Spleen (tissue), 11 donors: ENCODE results near the gene GCDH. TPM values are rescaled to one million over a fixed set of nuclear protein-coding genes. Genes with fewer than 3 reads are reported as not detected.

Source experiments
- DNase-seq: peaks from one replicate; pipeline ENCODE4 v3.0.0-alpha.2; 2020
- H3K27ac ChIP-seq, 8 donors: fragments of 200-600 bp; sonication (generic) in 7 of 8; 1 replicate in 4 of 8; 2 replicates in 4 of 8; pipeline versions ENCODE4 v1.5.0 to v1.8.0; 2016 to 2021; ENCODE audit warnings: inconsistent platforms in 4 of 8, mild to moderate bottlenecking in 4 of 8, moderate library complexity in 1 of 8
- H3K27me3 ChIP-seq, 7 donors: fragments of 200-600 bp; sonication (generic) in 6 of 7; replicated peaks in 1 of 7; 1 replicate in 4 of 7; 2 replicates in 3 of 7; pipeline versions ENCODE4 v1.5.0 to v1.8.0; 2016 to 2021; ENCODE audit warnings: inconsistent platforms in 3 of 7, mild to moderate bottlenecking in 1 of 7
- H3K36me3 ChIP-seq, 6 donors: fragments of 200-600 bp; sonication (generic) in 5 of 6; 1 replicate in 4 of 6; 2 replicates in 2 of 6; pipeline versions ENCODE4 v1.5.0 to v1.8.0; 2016 to 2021; ENCODE audit warnings: inconsistent platforms in 2 of 6
- H3K4me1 ChIP-seq, 6 donors: fragments of 200-600 bp; sonication (generic) in 5 of 6; 1 replicate in 3 of 6; 2 replicates in 3 of 6; pipeline versions ENCODE4 v1.5.0 to v1.8.0; 2016 to 2021; ENCODE audit warnings: inconsistent platforms in 3 of 6
- H3K4me3 ChIP-seq, 8 donors: fragments of 200-600 bp; sonication (generic) in 7 of 8; 1 replicate in 4 of 8; 2 replicates in 4 of 8; pipeline versions ENCODE4 v1.5.0 to v1.8.0; 2016 to 2021; ENCODE audit warnings: inconsistent platforms in 4 of 8, mild to moderate bottlenecking in 4 of 8, moderate library complexity in 2 of 8
- H3K9me3 ChIP-seq, 8 donors: fragments of 200-600 bp; sonication (generic) in 7 of 8; 1 replicate in 4 of 8; 2 replicates in 4 of 8; pipeline versions ENCODE4 v1.5.0 to v1.8.0; 2016 to 2021; ENCODE audit warnings: inconsistent platforms in 4 of 8
- POLR2A ChIP-seq, 3 donors: fragments of 450-650 bp; IDR thresholded peaks; one replicate each; pipeline ENCODE4 v1.5.1; 2017; ENCODE audit warnings: antibody characterized with exemption in 3 of 3, mild to moderate bottlenecking in 1 of 3
- POLR2AphosphoS5 ChIP-seq, 3 donors: sonication (generic); formaldehyde crosslinking; IDR thresholded peaks; one replicate each; pipeline ENCODE4 v1.5.1; 2017; ENCODE audit warnings: antibody characterized with exemption in 3 of 3
- WGBS, 5 donors: extraction: QIAGEN DNeasy Blood & Tissue Kit in 3 of 5; methylation state at CpG; one replicate each; pipeline versions ENCODE4 v1.1.5 to v1.1.7; 2013 to 2018; 5-methylcytosine and 5-hydroxymethylcytosine counted together
- intact Hi-C: fragments of 100-400 bp; cut with DNase I; formaldehyde crosslinking; loops from one replicate; pipeline ENCODE4 v1.15.0; 2023; ENCODE audit warnings: low total_unique reads
- polyA plus RNA-seq, 3 donors: library from polyadenylated mRNA; stranded (reverse); fragments of 200-250 nt; gene quantifications; one replicate each; pipeline ENCODE4 v1.2.1, GENCODE V29; 2013
- total RNA-seq, 7 donors: library from RNA; depleted of rRNA in 3 of 7; stranded (reverse); fragments of >200 nt in 3 of 7; fragmentation: NEBNext Ultra II Directional in 4 of 7; extraction: Animal tissue kit (Norgen Biotek cat#: 25700) in 4 of 7; gene quantifications; one replicate each; pipeline versions ENCODE4 v1.1.0 to v1.2.1, GENCODE V29; 2016 to 2021
- TF ChIP-seq, protein P1 (sequence below), 11 experiments: fragments of 200-600 bp in 7 of 11; fragments of 450-650 bp in 4 of 11; sonication (generic) in 4 of 11; IDR thresholded peaks in 8 of 11; conservative IDR thresholded peaks in 3 of 11; 1 replicate in 7 of 11; 2 replicates in 4 of 11; pipeline versions ENCODE4 v1.4.0 to v1.8.0; 2016 to 2021; ENCODE audit warnings: antibody characterized with exemption in 11 of 11, inconsistent platforms in 4 of 11, mild to moderate bottlenecking in 1 of 11
- donor health status: healthy with polysubstance abuse.
- donor health status: DM: no; HTN: no; CAD: no; lungs with moderate emphysema.
- donor health status: DM: no; HTN: no; CAD: no.
- donor health status: Bipolar disorder and iron deficiency.
- donor health status: healthy.
- donor health status: DM: no; HTN: no; CAD: no.
- donor health status: DM: yes; HTN: yes; CAD: no.

Gene GCDH
- total and polyA plus RNA-seq, 10 donors, result 16.3 to 48.4 (median 28.2) TPM

DNA sequence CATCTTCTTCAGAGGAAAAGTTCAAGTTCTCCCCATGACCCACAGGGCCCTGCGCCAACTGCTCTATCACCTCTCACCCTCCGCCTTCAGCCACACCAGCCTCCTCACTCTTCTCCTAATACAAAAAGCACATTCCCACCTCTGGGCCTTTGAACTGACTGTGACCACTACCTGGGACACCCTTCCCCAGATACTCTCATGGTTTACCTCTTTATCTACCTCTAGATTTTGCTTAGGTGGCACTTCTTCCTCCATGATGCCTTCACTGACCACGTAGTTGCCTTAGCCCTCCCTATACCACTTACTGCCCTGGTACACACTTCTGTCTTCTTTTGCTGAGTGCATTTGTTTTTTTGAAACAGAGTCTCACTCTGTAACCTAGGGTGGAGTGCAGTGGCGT is 32.0 kb downstream of the GCDH start:
- Histone ChIP-seq H3K9me3 (no peaks in the 10 kb centered on the region), H3K36me3 (peaks cover 13 to 65% (median 58%) of the 10 kb centered on the region in 6 donors), H3K27me3 (no peaks in the 10 kb centered on the region), H3K4me3 (no peak overlapping the region), H3K4me1 (peaks cover 4 to 17% (median 12%) of the 10 kb centered on the region in 6 donors), H3K27ac (no peak overlapping the region)
- TF ChIP-seq, protein P1, sequence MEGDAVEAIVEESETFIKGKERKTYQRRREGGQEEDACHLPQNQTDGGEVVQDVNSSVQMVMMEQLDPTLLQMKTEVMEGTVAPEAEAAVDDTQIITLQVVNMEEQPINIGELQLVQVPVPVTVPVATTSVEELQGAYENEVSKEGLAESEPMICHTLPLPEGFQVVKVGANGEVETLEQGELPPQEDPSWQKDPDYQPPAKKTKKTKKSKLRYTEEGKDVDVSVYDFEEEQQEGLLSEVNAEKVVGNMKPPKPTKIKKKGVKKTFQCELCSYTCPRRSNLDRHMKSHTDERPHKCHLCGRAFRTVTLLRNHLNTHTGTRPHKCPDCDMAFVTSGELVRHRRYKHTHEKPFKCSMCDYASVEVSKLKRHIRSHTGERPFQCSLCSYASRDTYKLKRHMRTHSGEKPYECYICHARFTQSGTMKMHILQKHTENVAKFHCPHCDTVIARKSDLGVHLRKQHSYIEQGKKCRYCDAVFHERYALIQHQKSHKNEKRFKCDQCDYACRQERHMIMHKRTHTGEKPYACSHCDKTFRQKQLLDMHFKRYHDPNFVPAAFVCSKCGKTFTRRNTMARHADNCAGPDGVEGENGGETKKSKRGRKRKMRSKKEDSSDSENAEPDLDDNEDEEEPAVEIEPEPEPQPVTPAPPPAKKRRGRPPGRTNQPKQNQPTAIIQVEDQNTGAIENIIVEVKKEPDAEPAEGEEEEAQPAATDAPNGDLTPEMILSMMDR (IDR thresholded peaks at IDR 0.05 in 8 of 11, conservative IDR thresholded peaks at IDR 0.05 in 3 of 11), result no peak
- WGBS, 5 donors, result 95 to 98% (median 97%) methylated on average over 4 of the region's 4 CpGs
- DNase-seq, result no peak
- intact Hi-C loops, result no loop called here

GRCh38 chr19:12924621-12925310 is 33.8 kb downstream of the GCDH start:
- Histone ChIP-seq H3K27me3 (no peaks in the 10 kb centered on the region), H3K9me3 (no peaks in the 10 kb centered on the region), H3K4me1 (peaks cover 0 to 2% (median 0%) of the 10 kb centered on the region in 6 donors), H3K36me3 (peaks cover 13 to 83% (median 76%) of the 10 kb centered on the region in 6 donors), H3K4me3 (no peak overlapping the region), H3K27ac (no peak overlapping the region)
- no peak for DNase-seq
- intact Hi-C loops, result no loop called here
- TF ChIP-seq POLR2AphosphoS5 (IDR thresholded peaks at IDR 0.05), result peak in 1 of 3 donors; percentile 46
- TF ChIP-seq POLR2A (IDR thresholded peaks at IDR 0.05), result no peak
- WGBS, 5 donors, result 94 to 97% (median 96%) methylated on average over 28 to 29 of the region's 29 CpGs

GRCh38 chr19:12930002-12930645 is 39.2 kb downstream of the GCDH start:
- TF ChIP-seq POLR2A (IDR thresholded peaks at IDR 0.05) (no peak), POLR2AphosphoS5 (IDR thresholded peaks at IDR 0.05) (no peak)
- TF ChIP-seq, protein P1 (IDR thresholded peaks at IDR 0.05 in 8 of 11, conservative IDR thresholded peaks at IDR 0.05 in 3 of 11), result no peak
- no peaks in the 10 kb centered on the region for H3K9me3 ChIP-seq
- WGBS, 5 donors, result 84 to 89% (median 86%) methylated on average over 16 to 19 of the region's 19 CpGs
- H3K36me3 ChIP-seq, result peaks cover 7 to 65% (median 56%) of the 10 kb centered on the region in 6 donors
- no peak overlapping the region for H3K27ac ChIP-seq
- H3K4me1 ChIP-seq, result peaks cover 12 to 47% (median 25%) of the 10 kb centered on the region in 6 donors
- H3K4me3 ChIP-seq, result no peak overlapping the region
- intact Hi-C loops, result no loop called here
- no peaks in the 10 kb centered on the region for H3K27me3 ChIP-seq
- no peak for DNase-seq

- H3K9me3 ChIP-seq, result no peaks in the 10 kb centered on the region
- peaks cover 20 to 63% (median 39%) of the 10 kb centered on the region in 6 donors for H3K4me1 ChIP-seq
- 25 to 34% (median 30%) methylated on average over 15 to 16 of the region's 16 CpGs for WGBS, 5 donors
- intact Hi-C loops, result no loop called here
- peak overlapping the region; percentile 73 to 90 (median 86) for H3K27ac ChIP-seq
- H3K4me3 ChIP-seq, result peak overlapping the region; percentile 76 to 99 (median 96)
- DNase-seq, result no peak
- TF ChIP-seq, protein P1 (IDR thresholded peaks at IDR 0.05 in 8 of 11, conservative IDR thresholded peaks at IDR 0.05 in 3 of 11), result no peak
- TF ChIP-seq POLR2AphosphoS5 (IDR thresholded peaks at IDR 0.05) (no peak), POLR2A (IDR thresholded peaks at IDR 0.05) (no peak)
- H3K36me3 ChIP-seq, result peaks cover 0 to 39% (median 31%) of the 10 kb centered on the region in 6 donors
- H3K27me3 ChIP-seq, result no peaks in the 10 kb centered on the region
Measured at GRCh38 chr19:12932392-12933286, 41.7 kb downstream of the GCDH start.
